ENCODE data around the gene GALNT11.

Gene GALNT11

DNA sequence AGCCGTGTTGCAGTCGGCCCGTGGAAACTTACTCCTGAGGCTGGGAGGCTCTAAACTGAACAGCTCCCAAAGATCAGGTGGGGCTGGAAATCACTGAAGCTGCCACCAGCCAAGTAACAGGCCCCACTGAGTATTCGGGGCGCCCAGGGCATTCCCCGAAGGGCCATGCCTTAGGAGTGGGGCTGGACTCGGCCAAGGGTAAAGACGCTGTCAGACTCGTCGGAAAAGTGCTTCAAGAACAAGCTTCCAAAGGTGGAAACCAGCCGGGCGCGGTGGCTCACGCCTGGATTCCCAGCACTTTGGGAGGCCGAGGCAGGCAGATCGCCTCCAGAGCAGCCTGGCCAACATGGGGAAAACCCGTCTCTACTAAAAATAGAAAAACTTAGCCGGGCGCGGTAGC, 102.8 kb downstream of the GALNT11 start:
- ChIA-PET CTCF (interaction anchor here (1.0 kb wide), 1 partner anchor 16 kb away, joined by 3 read pairs; no protein-coding TSS in a partner anchor), POLR2A (no interaction called here)
- TF ChIP-seq, protein P1, sequence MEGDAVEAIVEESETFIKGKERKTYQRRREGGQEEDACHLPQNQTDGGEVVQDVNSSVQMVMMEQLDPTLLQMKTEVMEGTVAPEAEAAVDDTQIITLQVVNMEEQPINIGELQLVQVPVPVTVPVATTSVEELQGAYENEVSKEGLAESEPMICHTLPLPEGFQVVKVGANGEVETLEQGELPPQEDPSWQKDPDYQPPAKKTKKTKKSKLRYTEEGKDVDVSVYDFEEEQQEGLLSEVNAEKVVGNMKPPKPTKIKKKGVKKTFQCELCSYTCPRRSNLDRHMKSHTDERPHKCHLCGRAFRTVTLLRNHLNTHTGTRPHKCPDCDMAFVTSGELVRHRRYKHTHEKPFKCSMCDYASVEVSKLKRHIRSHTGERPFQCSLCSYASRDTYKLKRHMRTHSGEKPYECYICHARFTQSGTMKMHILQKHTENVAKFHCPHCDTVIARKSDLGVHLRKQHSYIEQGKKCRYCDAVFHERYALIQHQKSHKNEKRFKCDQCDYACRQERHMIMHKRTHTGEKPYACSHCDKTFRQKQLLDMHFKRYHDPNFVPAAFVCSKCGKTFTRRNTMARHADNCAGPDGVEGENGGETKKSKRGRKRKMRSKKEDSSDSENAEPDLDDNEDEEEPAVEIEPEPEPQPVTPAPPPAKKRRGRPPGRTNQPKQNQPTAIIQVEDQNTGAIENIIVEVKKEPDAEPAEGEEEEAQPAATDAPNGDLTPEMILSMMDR (IDR thresholded peaks at IDR 0.05; ENCODE audit: insufficient read depth, low read length, missing control alignments): no peak
- no peak for DNase-seq (ENCODE audit: low read depth, low spot score)
- no peak overlapping the region for H3K4me3 ChIP-seq (ENCODE audit: low read depth, low read length)

GRCh38 chr7:152128741-152129461, 103.4 kb downstream of the GALNT11 start:
- TF ChIP-seq, protein P1 (IDR thresholded peaks at IDR 0.05; ENCODE audit: insufficient read depth, low read length, missing control alignments): no peak
- no peak overlapping the region for H3K4me3 ChIP-seq (ENCODE audit: low read depth, low read length)
- CTCF ChIA-PET: interaction anchor here (1.0 kb wide), 1 partner anchor 16 kb away, joined by 3 read pairs; no protein-coding TSS in a partner anchor
- DNase-seq (ENCODE audit: low read depth, low spot score): no peak
- POLR2A ChIA-PET: no interaction called here

- TF ChIP-seq, protein P1 (IDR thresholded peaks at IDR 0.05; ENCODE audit: insufficient read depth, low read length, missing control alignments): no peak
- H3K4me3 ChIP-seq (ENCODE audit: low read depth, low read length): no peak overlapping the region
- POLR2A ChIA-PET: no interaction called here
- DNase-seq (ENCODE audit: low read depth, low spot score): no peak
- CTCF ChIA-PET: no interaction called here
These were observed 104.2 kb downstream of the GALNT11 start for GRCh38 chr7:152129682-152130081.

- no peak overlapping the region for H3K4me3 ChIP-seq (ENCODE audit: low read depth, low read length)
- ChIA-PET CTCF (no interaction called here), POLR2A (no interaction called here)
- no peak for DNase-seq (ENCODE audit: low read depth, low spot score)
- TF ChIP-seq, protein P1 (IDR thresholded peaks at IDR 0.05; ENCODE audit: insufficient read depth, low read length, missing control alignments): no peak
These were observed 105.5 kb downstream of the GALNT11 start for GRCh38 chr7:152130658-152131590.

DNA sequence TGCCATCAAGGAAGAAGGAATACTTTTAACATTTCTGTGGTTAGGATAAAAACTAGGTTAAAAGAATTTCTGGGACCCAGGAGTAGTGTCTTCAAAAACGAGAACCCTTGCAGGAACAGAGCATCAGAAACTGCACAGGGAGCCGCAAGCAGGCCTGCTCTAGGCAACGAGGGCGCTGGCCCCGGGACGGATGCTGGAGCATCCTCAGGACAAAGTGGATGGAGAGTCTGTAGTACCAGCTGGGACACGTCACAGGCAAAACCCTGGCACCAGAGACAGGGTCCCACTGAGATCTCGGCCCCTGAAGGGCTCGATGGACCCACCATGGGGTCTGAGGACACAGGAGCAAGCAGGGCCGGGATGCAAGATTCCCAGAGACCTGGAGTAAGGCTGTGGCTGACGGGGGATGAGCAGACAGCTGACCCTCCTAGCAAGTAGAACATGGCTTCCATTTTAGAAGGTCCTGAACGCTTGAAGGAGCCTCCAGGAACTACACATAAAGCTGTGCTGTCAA, 106.6 kb downstream of the GALNT11 start:
- DNase-seq (ENCODE audit: low read depth, low spot score): no peak
- ChIA-PET POLR2A (interaction anchor here (0.7 kb wide), 1 partner anchor 30 kb away, joined by 3 read pairs; no protein-coding TSS in a partner anchor), CTCF (interaction anchor here (6.1 kb wide), 1 partner anchor 13 kb away, joined by 35 read pairs; no protein-coding TSS in a partner anchor)
- no peak overlapping the region for H3K4me3 ChIP-seq (ENCODE audit: low read depth, low read length)
- TF ChIP-seq, protein P1 (IDR thresholded peaks at IDR 0.05; ENCODE audit: insufficient read depth, low read length, missing control alignments): no peak

All from AG04449 (cell line).